Neuron (in vitro differentiated cells): ENCODE measurements around the gene KIAA1549.

Experiments
- H2AFZ ChIP-seq: one replicate; pipeline ENCODE4 v1.6.1; 2013; ENCODE audit warnings: low read depth, mild to moderate bottlenecking, inconsistent platforms, low read length, moderate library complexity
- H3K27me3 ChIP-seq: one replicate; pipeline ENCODE4 v1.6.1; 2013; ENCODE audit warnings: low read length; ENCODE audit not compliant: insufficient read depth
- H3K36me3 ChIP-seq: one replicate; pipeline ENCODE4 v1.6.1; 2013; ENCODE audit warnings: low read length; ENCODE audit not compliant: insufficient read depth
- H3K4me1 ChIP-seq: one replicate; pipeline ENCODE4 v1.6.1; 2013; ENCODE audit warnings: low read length; ENCODE audit not compliant: insufficient read depth
- H3K4me3 ChIP-seq: 2 replicates; pipeline ENCODE4 v1.5.1; 2013; ENCODE audit warnings: mild to moderate bottlenecking, low read length, moderate library complexity
- H3K9me3 ChIP-seq: one replicate; pipeline ENCODE4 v1.6.1; 2013; ENCODE audit warnings: low read length

The KIAA1549 gene

DNA sequence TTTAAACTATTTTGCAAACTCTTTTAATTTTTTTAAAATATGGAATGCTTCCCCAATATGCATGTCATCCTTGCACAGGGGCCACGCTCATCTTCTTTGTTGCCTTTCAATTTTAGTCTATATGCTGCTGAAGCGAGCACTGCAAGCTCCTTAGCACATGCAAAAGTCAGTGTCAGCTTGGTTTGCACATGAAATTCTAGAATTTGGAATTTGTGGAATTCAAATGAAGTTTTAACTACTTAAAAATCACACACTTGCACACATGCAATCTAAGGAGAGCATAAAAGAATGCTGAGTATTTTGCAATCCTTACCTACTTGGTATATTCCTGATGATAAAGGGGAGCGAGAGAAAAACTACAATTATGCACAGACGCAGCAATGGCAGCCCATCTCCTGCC is 104.9 kb downstream of the KIAA1549 start:
- Histone ChIP-seq H3K27me3 (no peaks in the 10 kb centered on the region), H2AFZ (no peak overlapping the region), H3K36me3 (peaks cover 63% of the 10 kb centered on the region), H3K4me1 (no peaks in the 10 kb centered on the region), H3K9me3 (no peaks in the 10 kb centered on the region), H3K4me3 (no peak overlapping the region)

DNA sequence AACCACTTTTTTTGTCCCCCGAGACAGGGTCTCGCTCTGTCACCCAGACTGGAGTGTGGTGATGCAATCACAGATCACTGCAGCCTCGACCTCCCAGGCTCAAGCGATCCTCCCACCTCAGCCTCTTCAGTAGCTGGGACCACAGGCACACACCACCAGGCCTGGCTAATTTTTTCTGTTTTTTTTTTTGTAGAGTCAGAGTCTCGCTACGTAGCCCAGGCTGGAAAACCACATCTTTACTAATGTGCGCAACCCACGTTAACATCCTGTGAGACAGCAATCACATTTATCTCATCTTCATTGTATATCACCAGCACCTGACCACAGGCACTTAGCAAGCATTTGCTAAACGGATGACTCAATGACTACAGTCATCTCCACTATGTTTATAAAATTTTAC is 105.4 kb downstream of the KIAA1549 start:
- Histone ChIP-seq H3K36me3 (peaks cover 63% of the 10 kb centered on the region), H3K27me3 (no peaks in the 10 kb centered on the region), H3K9me3 (no peaks in the 10 kb centered on the region), H3K4me3 (no peak overlapping the region), H3K4me1 (no peaks in the 10 kb centered on the region), H2AFZ (no peak overlapping the region)

DNA sequence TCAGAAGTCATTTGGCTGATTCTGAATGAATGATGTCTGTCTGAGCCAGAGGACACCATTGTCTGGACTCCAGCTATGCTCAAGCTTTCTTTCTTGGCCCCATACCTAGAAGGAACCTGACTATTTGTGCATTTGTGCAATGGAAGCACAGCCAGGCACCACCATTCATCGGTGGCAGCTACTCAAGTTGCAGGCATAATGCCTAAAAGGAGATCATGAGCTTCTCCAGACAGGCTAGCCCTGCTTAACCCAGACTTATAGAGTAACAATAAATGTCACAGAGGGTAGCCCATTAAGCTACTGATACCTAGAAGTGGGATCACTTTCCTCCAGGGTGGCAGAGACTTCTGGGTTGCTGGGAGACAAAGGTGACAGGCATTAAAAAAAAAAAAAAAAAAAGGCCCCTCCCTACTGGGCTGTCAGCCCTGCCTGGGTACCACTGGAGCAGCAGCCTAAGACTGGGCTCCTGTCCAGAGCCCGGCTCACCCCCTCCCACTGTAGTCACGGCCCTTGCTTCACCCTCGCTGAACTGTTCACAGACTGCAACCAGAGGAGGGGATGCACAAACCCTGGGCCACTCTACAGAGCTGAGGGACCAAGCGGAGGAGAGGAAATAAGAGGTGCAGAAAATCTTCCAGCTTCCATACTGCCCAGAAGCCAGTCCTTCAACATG is 107.8 kb downstream of the KIAA1549 start:
- Histone ChIP-seq H2AFZ (no peak overlapping the region), H3K4me1 (no peaks in the 10 kb centered on the region), H3K4me3 (no peak overlapping the region), H3K9me3 (no peaks in the 10 kb centered on the region), H3K36me3 (peaks cover 60% of the 10 kb centered on the region), H3K27me3 (no peaks in the 10 kb centered on the region)

DNA sequence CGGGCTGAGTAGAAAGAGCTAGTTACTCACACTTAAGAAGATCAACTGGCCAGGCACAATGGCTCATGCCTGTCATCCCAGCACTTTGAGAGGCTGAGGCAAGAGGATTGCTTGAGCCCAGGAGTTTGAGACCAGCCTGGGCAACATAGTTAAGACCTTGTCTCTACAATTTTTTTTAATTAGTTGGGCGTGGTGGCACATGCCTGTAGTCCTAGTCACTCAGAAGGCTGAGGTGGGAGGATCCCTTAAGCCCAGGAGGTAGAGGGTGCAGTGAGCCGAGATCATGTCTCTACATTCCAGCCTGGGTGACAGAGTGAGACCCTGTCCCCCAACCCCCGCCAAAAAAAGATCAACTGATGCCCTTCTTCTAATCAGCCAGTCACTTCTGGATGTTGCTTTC is 108.6 kb downstream of the KIAA1549 start:
- Histone ChIP-seq H3K27me3 (no peaks in the 10 kb centered on the region), H3K4me3 (no peak overlapping the region), H3K9me3 (no peaks in the 10 kb centered on the region), H3K36me3 (peaks cover 60% of the 10 kb centered on the region), H3K4me1 (no peaks in the 10 kb centered on the region), H2AFZ (no peak overlapping the region)

DNA sequence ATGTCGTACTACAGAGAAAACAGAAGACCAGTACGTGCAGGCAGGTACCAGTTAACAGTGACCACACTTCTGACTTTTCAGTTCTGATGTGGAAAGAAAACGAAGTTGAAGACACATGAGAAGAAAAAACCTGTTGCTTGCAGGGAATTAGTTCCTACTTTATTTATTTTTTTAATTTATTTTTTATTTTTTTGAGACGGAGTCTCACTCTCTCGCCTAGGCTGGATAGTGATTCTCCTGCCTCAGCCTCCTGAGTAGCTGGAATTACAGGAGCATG is 109.4 kb downstream of the KIAA1549 start:
- H3K4me3 ChIP-seq, result no peak overlapping the region
- H3K9me3 ChIP-seq, result no peaks in the 10 kb centered on the region
- no peaks in the 10 kb centered on the region for H3K27me3 ChIP-seq
- no peak overlapping the region for H2AFZ ChIP-seq
- H3K4me1 ChIP-seq, result no peaks in the 10 kb centered on the region
- peaks cover 62% of the 10 kb centered on the region for H3K36me3 ChIP-seq

DNA sequence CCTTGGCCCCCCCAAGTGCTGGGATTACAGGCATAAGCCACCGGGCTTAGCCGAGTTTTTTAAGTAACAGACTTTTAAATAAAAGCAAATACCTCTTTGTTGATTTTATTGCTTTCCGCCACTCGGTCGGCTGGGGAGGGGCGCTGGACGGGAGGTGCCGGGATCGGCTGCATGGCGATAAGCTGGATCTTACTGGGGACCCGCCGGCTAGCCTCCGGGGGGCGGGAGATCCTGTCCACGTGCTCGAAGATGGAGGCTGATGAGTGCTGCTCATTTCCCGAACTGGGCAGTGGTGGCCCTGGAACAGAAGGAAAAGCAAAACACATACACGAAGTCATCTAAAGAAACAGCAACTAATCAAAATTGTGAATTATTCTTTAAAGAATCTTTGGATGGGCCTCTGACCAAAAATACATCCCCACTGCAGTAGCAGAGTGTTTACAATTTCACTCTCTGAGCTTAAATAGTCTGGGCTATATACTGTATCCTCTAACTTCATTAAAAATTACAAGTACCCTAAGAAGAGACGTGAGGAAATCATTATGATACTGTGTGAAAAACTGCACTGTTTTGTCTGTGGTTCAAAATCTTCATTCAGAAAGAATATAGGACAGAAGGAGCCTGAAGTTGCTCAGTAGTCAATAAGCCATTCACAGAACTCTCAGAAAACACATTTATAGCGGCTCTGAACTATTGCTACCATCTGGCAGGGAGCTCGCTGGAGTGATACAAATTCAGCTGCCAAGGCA is 110.0 kb downstream of the KIAA1549 start:
- Histone ChIP-seq H3K4me3 (no peak overlapping the region), H3K4me1 (no peaks in the 10 kb centered on the region), H3K9me3 (no peaks in the 10 kb centered on the region), H3K27me3 (no peaks in the 10 kb centered on the region), H2AFZ (no peak overlapping the region), H3K36me3 (peaks cover 63% of the 10 kb centered on the region)

DNA sequence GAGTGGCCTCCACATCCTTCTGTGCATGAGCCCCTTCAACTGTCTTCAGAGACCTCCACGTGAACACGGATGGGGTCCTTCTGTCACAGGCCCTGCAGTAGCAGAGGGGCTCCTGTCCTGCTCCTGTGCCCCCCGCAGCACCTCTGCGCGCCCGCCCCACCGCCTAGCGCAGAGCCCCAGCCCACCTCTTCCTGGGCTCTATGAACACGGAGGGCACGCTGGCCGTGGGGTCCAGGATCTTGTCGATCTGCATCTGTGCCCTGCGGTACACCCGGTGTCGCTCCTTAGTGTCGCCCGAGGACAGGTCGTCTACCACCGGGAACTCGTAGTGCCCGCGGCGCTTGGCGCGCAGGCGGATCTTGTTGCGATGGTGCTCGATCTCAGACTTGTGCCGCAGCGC is 111.8 kb downstream of the KIAA1549 start:
- Histone ChIP-seq H3K36me3 (peaks cover 73% of the 10 kb centered on the region), H3K27me3 (no peaks in the 10 kb centered on the region), H3K9me3 (no peaks in the 10 kb centered on the region), H2AFZ (no peak overlapping the region), H3K4me1 (no peaks in the 10 kb centered on the region), H3K4me3 (no peak overlapping the region)

DNA sequence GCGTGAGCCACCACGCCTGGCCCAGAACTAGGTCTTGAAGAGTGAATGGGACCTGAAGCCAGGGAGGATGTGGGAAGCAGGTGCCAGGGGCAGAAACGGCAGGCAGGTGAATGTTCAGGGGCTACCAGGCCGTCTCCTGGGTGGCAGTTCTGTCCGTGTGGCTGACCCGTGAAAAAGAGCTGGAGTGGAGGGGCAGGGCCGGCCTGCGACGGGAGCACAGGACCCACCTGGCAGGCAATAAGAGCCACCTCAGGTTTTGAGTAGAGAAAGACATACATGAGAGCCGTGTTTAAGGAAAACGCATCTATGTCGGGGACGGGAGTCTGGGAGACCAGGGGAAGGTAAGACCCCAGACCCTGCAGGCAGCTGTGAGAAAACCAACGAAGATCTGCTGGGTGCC is 112.5 kb downstream of the KIAA1549 start:
- no peak overlapping the region for H2AFZ ChIP-seq
- no peaks in the 10 kb centered on the region for H3K9me3 ChIP-seq
- H3K36me3 ChIP-seq, result peaks cover 77% of the 10 kb centered on the region
- H3K27me3 ChIP-seq, result no peaks in the 10 kb centered on the region
- no peaks in the 10 kb centered on the region for H3K4me1 ChIP-seq
- H3K4me3 ChIP-seq, result no peak overlapping the region

DNA sequence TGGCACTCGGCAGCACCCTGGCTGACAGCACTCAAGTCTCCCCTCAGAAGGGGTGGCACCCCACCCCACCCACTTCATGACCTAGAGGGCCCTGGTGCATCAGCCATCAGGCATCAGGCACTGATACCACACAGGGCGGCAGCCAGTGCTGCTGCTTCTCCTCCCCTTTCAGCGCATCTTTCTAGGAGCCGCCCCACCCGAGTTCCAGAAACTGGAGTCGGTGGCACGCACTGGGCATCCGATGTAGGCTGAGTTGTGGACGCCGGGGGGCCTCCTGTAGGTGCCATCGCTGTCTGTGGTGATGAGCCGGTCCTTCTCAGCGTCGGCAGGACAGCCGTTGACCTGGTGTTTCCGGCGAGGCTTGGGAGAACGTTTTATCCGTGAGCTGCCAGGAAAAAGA is 113.4 kb downstream of the KIAA1549 start:
- no peaks in the 10 kb centered on the region for H3K27me3 ChIP-seq
- H3K4me1 ChIP-seq, result no peaks in the 10 kb centered on the region
- peaks cover 80% of the 10 kb centered on the region for H3K36me3 ChIP-seq
- no peak overlapping the region for H2AFZ ChIP-seq
- H3K4me3 ChIP-seq, result no peak overlapping the region
- no peaks in the 10 kb centered on the region for H3K9me3 ChIP-seq

DNA sequence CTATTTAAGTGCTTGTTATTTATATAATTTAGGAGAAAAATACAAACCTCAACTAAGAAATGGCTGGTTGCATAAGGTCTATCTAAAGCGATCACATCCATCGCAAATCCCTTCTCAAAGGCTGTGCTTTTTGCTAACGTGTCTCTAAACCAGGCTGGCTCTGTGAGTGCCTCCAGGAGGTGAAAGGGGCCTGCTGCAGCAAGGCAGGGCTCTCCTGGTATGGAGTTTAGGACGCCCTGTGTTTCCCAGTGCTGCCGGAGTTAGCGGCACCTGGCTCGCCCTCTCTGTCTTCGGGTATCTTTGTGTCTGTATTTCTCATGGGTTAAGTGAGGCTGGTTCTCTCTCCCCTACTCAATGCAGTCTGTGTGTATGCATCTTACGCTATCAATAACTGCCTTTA is 114.8 kb downstream of the KIAA1549 start:
- no peaks in the 10 kb centered on the region for H3K4me1 ChIP-seq
- peaks cover 76% of the 10 kb centered on the region for H3K36me3 ChIP-seq
- H3K4me3 ChIP-seq, result no peak overlapping the region
- no peaks in the 10 kb centered on the region for H3K9me3 ChIP-seq
- no peaks in the 10 kb centered on the region for H3K27me3 ChIP-seq
- no peak overlapping the region for H2AFZ ChIP-seq

DNA sequence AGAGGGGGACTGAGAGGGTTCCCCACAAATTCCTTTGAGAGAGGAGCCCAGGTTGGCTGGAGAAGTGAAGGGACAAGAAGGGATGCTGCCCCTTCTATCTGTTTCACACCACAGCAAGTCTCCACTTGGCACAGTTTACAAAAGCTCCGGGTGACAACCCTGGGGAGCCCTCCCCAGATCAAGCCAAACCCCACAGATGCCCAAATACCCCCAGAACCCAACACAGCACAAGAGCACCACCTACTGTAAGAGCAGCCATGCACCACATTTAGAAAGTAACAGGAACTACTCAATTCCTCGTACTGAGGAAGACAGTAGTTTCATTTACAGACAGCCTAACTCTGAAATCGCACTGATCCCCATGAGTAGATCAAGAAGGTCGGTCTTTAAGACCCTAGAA is 115.3 kb downstream of the KIAA1549 start:
- H3K4me1 ChIP-seq, result no peaks in the 10 kb centered on the region
- no peak overlapping the region for H2AFZ ChIP-seq
- no peak overlapping the region for H3K4me3 ChIP-seq
- peaks cover 4% of the 10 kb centered on the region for H3K9me3 ChIP-seq
- H3K27me3 ChIP-seq, result no peaks in the 10 kb centered on the region
- H3K36me3 ChIP-seq, result peaks cover 77% of the 10 kb centered on the region

DNA sequence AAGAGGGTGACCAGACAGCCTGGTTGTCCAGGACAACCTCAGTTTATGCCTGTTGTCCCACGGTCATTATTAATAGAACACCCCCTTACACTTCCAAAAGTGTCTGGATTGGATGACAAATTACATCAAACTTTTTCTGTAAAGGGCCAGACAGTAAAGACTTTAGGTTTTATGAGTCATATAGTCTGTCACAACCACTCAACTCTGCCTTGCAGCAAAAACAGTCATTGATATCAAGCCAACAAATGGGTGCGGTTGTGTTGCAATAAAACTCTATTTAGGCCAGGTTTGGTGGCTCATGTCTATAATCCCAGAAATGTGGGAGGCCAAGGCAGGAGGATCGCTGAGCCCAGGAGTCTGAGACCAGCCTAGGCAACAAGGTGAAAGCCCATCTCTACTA is 116.5 kb downstream of the KIAA1549 start:
- H3K4me1 ChIP-seq, result no peaks in the 10 kb centered on the region
- H3K9me3 ChIP-seq, result peaks cover 6% of the 10 kb centered on the region
- H2AFZ ChIP-seq, result no peak overlapping the region
- H3K27me3 ChIP-seq, result no peaks in the 10 kb centered on the region
- H3K36me3 ChIP-seq, result peaks cover 79% of the 10 kb centered on the region
- no peak overlapping the region for H3K4me3 ChIP-seq

DNA sequence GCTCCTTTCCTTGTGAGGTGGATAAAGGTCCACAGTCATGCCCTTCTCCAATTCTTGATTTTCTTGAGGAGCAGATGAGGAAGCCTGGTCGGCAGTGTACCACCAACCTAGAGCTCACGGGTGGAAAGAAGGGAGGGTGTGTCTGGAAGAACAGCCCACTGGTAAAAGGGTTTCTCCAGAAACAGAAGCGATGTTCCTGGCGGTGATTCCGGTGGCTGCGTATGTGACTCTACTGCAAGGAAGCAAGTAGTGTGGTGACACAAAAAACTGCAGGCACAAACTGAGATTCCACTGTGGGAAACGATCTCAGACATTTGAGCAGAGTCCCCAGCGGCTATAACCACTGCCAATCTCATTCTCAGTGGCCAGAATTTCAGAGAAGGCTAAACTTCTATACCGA is 117.3 kb downstream of the KIAA1549 start:
- no peak overlapping the region for H3K4me3 ChIP-seq
- H2AFZ ChIP-seq, result no peak overlapping the region
- peaks cover 12% of the 10 kb centered on the region for H3K9me3 ChIP-seq
- no peaks in the 10 kb centered on the region for H3K27me3 ChIP-seq
- peaks cover 80% of the 10 kb centered on the region for H3K36me3 ChIP-seq
- no peaks in the 10 kb centered on the region for H3K4me1 ChIP-seq

DNA sequence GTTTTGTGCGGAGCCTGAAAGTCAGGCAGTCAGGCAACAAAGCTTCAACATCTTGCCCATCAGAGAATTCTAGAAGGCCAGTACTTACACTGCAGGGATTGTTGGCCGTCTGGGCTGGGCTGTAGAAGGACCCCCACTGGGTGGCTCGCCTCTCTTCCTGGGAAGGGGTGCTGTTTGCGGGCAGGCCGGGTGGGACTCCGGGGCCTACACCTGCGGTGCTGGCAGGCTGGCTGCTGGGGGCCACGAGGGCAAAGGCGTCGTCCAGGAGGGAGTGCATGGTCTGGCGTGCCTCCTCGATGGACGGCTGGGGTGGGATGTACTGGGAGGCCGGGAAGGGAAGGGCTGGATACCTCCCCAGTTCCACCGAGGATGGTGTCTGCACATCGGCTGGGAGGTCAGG is 120.1 kb downstream of the KIAA1549 start:
- no peaks in the 10 kb centered on the region for H3K27me3 ChIP-seq
- peaks cover 29% of the 10 kb centered on the region for H3K9me3 ChIP-seq
- peaks cover 80% of the 10 kb centered on the region for H3K36me3 ChIP-seq
- no peak overlapping the region for H2AFZ ChIP-seq
- H3K4me3 ChIP-seq, result no peak overlapping the region
- no peaks in the 10 kb centered on the region for H3K4me1 ChIP-seq
